Fibroblast of skin of abdomen (primary cell): ENCODE measurements around the gene CLEC12A.
A peak's percentile ranks its signal among the peaks of the same experiment; 100 is the strongest.
"Not testable (repeated sequence)": the region's sequence is repeated elsewhere in the genome, so short reads cannot be mapped to it uniquely, and the experiment has no call there.

Source experiments
- DNase-seq: peaks from one replicate; pipeline ENCODE4 v3.0.0-alpha.2; 2013

CLEC12A gene

GRCh38 chr12:9973949-9974348, 2.7 kb downstream of the CLEC12A start:
- DNase-seq, result no peak

- DNase-seq, result not testable (repeated sequence)
Observed at GRCh38 chr12:9974731-9975130, 3.5 kb downstream of the CLEC12A start.

- no peak for DNase-seq
Observed at GRCh38 chr12:9975614-9976013, 4.4 kb downstream of the CLEC12A start.

- not testable (repeated sequence) for DNase-seq
Observed at GRCh38 chr12:9976626-9977025, 5.4 kb downstream of the CLEC12A start.

GRCh38 chr12:9977916-9978315, 6.7 kb downstream of the CLEC12A start:
- no peak for DNase-seq

- no peak for DNase-seq
Observed at GRCh38 chr12:9980126-9980525, 8.9 kb downstream of the CLEC12A start.

- no peak for DNase-seq
Observed at GRCh38 chr12:9991876-9992275, 20.7 kb downstream of the CLEC12A start.

- DNase-seq, result no peak
Observed at GRCh38 chr12:9992296-9992695, 21.1 kb downstream of the CLEC12A start.

GRCh38 chr12:9999016-9999415, 27.8 kb downstream of the CLEC12A start, which contains the start of gene CLEC1B:
CLEC1B (minus strand) TSS chr12:9999121; CDS start chr12:9999100, 21 bp downstream.
- no peak for DNase-seq

GRCh38 chr12:10001171-10001776, 30.1 kb downstream of the CLEC12A start:
- DNase-seq, result peak; percentile 37

- DNase-seq, result no peak
Observed at GRCh38 chr12:10012630-10013330, 41.6 kb downstream of the CLEC12A start.

- no peak for DNase-seq
Observed at GRCh38 chr12:10015450-10015849, 44.2 kb downstream of the CLEC12A start.

- peak; percentile 26 for DNase-seq
Observed at GRCh38 chr12:10016881-10017280, 45.7 kb downstream of the CLEC12A start.

- DNase-seq, result no peak
Observed at GRCh38 chr12:10018386-10018785, 47.2 kb downstream of the CLEC12A start.

GRCh38 chr12:10021342-10021741, 50.1 kb downstream of the CLEC12A start:
- DNase-seq, result no peak

- DNase-seq, result no peak
Observed at GRCh38 chr12:10025236-10025635, 54.0 kb downstream of the CLEC12A start.

GRCh38 chr12:10026666-10027065, 55.5 kb downstream of the CLEC12A start:
- DNase-seq, result not testable (repeated sequence)

GRCh38 chr12:10027311-10027710, 56.1 kb downstream of the CLEC12A start:
- DNase-seq, result peak; percentile 13

- DNase-seq, result peak; percentile 18
Observed at GRCh38 chr12:10027721-10028120, 56.5 kb downstream of the CLEC12A start.

- DNase-seq, result no peak
Observed at GRCh38 chr12:10030446-10030845, 59.2 kb downstream of the CLEC12A start, which contains the start of gene CLEC9A. CLEC9A (plus strand) TSS chr12:10030682; CDS start chr12:10052688, 22,006 bp downstream.

- DNase-seq, result no peak
Observed at GRCh38 chr12:10031321-10031720, 60.1 kb downstream of the CLEC12A start.

- DNase-seq, result peak; percentile 90
Observed at GRCh38 chr12:10031771-10032175, 60.6 kb downstream of the CLEC12A start.

GRCh38 chr12:10033783-10034545, 62.8 kb downstream of the CLEC12A start:
- DNase-seq, result peak; percentile 29
